ENCODE data around the gene FBXL17.

DNA sequence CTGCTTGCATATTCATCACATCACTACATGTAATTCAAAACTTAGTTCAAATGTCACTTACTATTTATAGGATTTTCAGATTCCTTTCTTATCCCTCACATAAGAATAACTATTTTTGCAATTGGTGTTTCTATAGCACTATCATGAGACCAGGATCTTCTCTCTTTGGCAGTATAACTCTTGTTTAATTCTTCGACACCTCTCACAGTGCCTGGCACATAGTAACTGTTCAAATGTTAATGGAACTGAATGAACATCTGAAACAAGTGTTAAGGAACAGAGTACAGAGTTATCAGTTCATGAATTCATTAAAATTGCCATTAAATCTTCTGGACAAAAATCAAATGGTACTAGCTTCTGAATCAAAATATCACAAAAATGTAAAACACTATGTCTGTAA lies 40.0 kb downstream of the FBXL17 start:
- no peak for TF ChIP-seq POLR2AphosphoS5 (IDR thresholded peaks at IDR 0.05)
- TF ChIP-seq, protein P1, sequence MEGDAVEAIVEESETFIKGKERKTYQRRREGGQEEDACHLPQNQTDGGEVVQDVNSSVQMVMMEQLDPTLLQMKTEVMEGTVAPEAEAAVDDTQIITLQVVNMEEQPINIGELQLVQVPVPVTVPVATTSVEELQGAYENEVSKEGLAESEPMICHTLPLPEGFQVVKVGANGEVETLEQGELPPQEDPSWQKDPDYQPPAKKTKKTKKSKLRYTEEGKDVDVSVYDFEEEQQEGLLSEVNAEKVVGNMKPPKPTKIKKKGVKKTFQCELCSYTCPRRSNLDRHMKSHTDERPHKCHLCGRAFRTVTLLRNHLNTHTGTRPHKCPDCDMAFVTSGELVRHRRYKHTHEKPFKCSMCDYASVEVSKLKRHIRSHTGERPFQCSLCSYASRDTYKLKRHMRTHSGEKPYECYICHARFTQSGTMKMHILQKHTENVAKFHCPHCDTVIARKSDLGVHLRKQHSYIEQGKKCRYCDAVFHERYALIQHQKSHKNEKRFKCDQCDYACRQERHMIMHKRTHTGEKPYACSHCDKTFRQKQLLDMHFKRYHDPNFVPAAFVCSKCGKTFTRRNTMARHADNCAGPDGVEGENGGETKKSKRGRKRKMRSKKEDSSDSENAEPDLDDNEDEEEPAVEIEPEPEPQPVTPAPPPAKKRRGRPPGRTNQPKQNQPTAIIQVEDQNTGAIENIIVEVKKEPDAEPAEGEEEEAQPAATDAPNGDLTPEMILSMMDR (IDR thresholded peaks at IDR 0.05) = no peak
- no peak for TF ChIP-seq EP300 (IDR thresholded peaks at IDR 0.05)
- TF ChIP-seq POLR2A (IDR thresholded peaks at IDR 0.05) = no peak
